ENCODE results near the gene HOXB6. TPM values are rescaled to one million over a fixed set of nuclear protein-coding genes. Genes with fewer than 3 reads are reported as not detected.

The HOXB6 gene
- total RNA-seq, 2 experiments from 2014 or later: not detected

DNA sequence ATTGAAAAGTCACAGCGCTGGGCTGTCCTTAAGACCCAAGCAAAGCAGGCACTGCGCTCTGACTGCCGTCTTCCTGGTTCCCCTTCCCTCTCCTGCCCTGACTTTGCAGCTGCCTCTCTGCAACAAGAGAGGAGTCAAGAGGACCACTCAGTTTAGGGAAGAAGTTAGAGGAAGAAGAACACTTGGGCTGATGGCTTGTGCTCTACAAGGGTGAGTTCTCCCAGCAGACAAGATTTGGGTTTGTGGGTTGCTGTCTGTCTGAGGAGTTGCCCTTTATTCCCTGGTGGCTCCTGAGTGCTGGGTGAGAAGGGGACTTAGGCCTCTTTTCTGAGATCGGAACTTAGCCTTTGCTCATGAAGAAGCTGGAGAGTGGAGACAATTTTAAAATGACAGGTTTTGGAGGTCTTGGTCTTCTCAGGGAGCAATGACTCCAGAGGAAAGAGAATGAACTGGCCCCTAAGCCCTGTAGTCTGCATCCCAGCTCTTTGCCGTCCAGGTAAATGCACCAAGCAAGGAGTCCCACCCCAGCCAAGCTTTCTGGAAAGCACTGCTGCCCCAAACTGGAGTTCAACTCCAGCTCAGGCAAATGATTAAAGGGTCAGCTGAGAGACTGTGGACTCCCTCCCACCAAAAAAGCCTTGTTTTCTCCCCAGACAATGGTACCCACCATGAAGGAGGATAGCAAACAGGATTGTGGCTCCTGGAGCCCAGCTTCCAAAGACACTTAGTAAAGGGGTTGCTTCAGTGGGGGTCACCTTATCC lies 24.0 kb upstream of the HOXB6 start:
- Mint-ChIP-seq H3K36me3 (ENCODE audit: low read depth) (no peaks in the 10 kb centered on the region), H3K27me3 (peaks cover 74% of the 10 kb centered on the region), H3K4me1 (ENCODE audit: low read depth) (peaks cover 11% of the 10 kb centered on the region), H3K27ac (no peak overlapping the region), H3K9me3 (no peaks in the 10 kb centered on the region), H3K4me3 (no peak overlapping the region)
- ATAC-seq (no peak), DNase-seq (no peak)
- intact Hi-C loops (cut with micrococcal nuclease): no loop called here
- TF ChIP-seq, protein P1, sequence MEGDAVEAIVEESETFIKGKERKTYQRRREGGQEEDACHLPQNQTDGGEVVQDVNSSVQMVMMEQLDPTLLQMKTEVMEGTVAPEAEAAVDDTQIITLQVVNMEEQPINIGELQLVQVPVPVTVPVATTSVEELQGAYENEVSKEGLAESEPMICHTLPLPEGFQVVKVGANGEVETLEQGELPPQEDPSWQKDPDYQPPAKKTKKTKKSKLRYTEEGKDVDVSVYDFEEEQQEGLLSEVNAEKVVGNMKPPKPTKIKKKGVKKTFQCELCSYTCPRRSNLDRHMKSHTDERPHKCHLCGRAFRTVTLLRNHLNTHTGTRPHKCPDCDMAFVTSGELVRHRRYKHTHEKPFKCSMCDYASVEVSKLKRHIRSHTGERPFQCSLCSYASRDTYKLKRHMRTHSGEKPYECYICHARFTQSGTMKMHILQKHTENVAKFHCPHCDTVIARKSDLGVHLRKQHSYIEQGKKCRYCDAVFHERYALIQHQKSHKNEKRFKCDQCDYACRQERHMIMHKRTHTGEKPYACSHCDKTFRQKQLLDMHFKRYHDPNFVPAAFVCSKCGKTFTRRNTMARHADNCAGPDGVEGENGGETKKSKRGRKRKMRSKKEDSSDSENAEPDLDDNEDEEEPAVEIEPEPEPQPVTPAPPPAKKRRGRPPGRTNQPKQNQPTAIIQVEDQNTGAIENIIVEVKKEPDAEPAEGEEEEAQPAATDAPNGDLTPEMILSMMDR (IDR thresholded peaks at IDR 0.05): no peak
- CTCF ChIA-PET: interaction anchor here (0.8 to 5.5 kb wide), 6 partner anchors 8 to 366 kb away, joined by 3 to 40 read pairs (median 4); partner anchors contain the start of gene HOXB8
- POLR2A ChIA-PET: interaction anchor here (0.7 kb wide), 1 partner anchor 33 kb away, joined by 3 read pairs; no protein-coding TSS in a partner anchor

DNA sequence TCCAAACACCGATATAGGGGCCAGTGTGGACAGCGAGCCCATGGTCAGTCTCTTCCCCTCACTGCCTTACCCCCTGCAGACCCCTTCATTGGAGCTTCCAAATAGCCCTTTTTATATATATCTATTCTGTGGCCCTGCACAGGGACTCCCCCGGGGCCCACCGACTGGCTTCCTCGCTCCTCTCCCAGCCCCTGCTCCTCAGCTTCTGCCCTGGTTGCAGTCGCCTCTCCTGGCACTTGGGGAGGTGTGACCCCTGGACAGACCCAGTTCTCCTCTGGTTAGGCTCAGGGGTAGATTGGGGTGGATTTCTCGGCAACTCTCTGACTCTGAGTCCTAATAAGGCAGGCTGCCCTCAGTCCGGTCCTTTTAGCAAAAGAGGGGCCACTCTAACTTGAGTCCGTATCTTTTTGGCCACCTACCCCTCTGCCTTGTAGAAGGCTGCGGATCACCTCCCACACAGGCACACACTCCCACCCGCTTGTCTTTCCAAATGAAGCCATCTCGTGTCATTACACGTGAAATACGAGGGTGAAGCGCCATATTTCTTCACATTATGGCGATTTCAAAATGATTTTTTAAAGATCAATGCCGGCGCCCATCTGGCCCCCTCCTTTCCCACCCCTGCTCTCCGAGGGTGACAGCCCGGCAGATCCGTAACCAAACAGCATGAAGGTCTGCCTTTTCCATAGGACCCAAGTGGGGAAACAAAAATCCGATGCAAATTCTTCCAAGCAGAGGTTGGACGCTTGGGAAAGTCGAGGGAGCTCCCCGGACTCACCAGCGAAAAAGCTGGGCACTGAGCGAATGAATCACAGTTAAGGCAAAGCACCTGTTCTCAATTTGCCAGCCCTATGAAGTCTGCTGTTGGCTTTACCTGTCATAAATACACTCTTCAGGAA lies 23.1 kb upstream of the HOXB6 start:
- intact Hi-C loops (cut with micrococcal nuclease): no loop called here
- H3K4me3 Mint-ChIP-seq: no peak overlapping the region
- no peak for DNase-seq
- ChIA-PET CTCF (interaction anchor here (1.3 to 5.5 kb wide), 6 partner anchors 8 to 44 kb away, joined by 3 to 40 read pairs (median 13); partner anchors contain the start of gene HOXB8), POLR2A (interaction anchor here (3.2 kb wide), 1 partner anchor 14 kb away, joined by 19 read pairs; the partner anchor contains the start of gene HOXB8)
- no peaks in the 10 kb centered on the region for H3K36me3 Mint-ChIP-seq (ENCODE audit: low read depth)
- no peaks in the 10 kb centered on the region for H3K9me3 Mint-ChIP-seq
- no peak for ATAC-seq
- peaks cover 74% of the 10 kb centered on the region for H3K27me3 Mint-ChIP-seq
- no peak overlapping the region for H3K27ac Mint-ChIP-seq
- H3K4me1 Mint-ChIP-seq (ENCODE audit: low read depth): peaks cover 10% of the 10 kb centered on the region
- TF ChIP-seq, protein P1 (IDR thresholded peaks at IDR 0.05): no peak

DNA sequence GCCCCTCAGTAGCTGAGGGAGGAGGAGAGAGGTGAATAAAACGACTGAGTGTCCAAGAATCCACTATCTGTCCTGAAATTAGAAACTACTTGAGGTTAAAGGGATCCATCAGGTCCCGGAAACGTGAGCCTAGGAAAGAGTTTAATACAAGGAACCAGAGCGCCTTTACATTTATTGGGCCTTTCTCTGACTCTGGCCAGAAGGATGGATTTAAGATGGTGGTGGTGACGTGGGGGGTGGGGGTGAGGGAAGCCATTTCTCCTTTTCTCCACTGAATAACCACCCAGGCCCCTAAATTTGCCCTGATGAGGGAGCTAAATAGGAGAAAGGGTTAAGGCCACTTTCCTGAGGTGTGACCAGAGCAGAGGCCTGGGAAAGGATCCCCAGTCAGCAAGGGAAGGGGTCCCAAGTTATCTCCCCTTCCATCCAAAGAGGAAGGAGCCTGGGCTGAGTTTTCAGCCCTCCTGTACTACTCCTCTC lies 22.4 kb upstream of the HOXB6 start:
- intact Hi-C loops (cut with micrococcal nuclease): no loop called here
- Mint-ChIP-seq H3K4me1 (ENCODE audit: low read depth) (peaks cover 8% of the 10 kb centered on the region), H3K4me3 (peak overlapping the region; percentile 77), H3K27me3 (peaks cover 74% of the 10 kb centered on the region), H3K27ac (peak overlapping the region; percentile 7), H3K36me3 (ENCODE audit: low read depth) (no peaks in the 10 kb centered on the region), H3K9me3 (no peaks in the 10 kb centered on the region)
- POLR2A ChIA-PET: interaction anchor here (3.2 kb wide), 1 partner anchor 13 kb away, joined by 19 read pairs; the partner anchor contains the start of gene HOXB8
- DNase-seq (no peak), ATAC-seq (no peak)
- TF ChIP-seq, protein P1 (IDR thresholded peaks at IDR 0.05): no peak
- CTCF ChIA-PET: interaction anchor here (1.3 to 5.5 kb wide), 5 partner anchors 8 to 32 kb away, joined by 3 to 40 read pairs (median 21); partner anchors contain the start of gene HOXB8

DNA sequence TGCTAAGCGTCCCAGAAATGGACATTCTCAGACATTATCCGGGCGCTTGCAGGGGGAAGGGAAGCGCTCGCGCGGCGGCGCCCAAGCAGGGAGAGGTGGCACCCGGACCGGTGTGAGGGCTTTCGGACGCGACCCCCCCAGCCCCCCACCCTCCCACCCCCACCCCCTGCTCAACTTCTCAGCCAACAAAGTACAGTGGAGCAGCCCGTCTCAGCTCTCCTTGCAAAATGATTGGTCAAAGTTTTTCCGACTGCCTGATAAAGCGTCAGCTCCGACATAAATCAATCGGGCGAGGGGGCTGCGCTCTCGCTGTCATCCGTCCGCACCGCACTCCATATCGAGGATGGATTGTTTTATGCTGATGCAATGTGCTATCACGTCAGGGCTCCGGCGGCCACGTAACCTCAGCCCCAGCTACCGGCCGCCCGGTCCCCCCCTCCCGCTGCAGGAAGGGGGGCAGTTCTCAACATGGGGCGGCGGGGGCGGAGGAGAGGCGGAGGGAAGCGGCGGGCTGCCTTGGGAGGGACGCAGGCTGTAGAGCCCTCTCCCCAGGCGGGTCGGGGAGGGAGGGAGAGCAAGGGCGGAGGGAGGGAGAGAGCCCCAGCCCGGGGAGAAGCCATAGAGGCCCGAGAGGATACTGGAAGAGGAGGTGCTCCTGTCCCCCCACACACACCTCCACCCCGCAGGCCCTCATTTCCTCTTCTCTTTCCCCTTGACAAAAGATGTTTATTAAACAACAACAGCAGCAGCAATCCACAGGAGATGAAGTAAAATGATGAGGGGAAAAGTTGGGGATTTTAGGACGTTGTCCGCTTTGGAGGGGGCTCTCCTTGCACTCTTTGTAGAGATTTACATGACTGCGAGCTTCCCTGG lies 21.7 kb upstream of the HOXB6 start, which contains the start of gene HOXB9:
Gene HOXB9, minus strand, starts transcription at position 114 of the 873 bp plus-strand sequence. Its CDS starts 89 bp downstream, at position 25.
- Mint-ChIP-seq H3K27ac (peak within 1 kb of the TSS; percentile 90), H3K4me1 (ENCODE audit: low read depth) (peaks cover 8% of the 10 kb centered on the region), H3K36me3 (ENCODE audit: low read depth) (no peaks in the 10 kb centered on the region), H3K4me3 (peak within 1 kb of the TSS; percentile 77), H3K27me3 (peaks cover 77% of the 10 kb centered on the region), H3K9me3 (no peaks in the 10 kb centered on the region)
- peak; percentile 78 for ATAC-seq
- intact Hi-C loops (cut with micrococcal nuclease): no loop called here
- TF ChIP-seq, protein P1 (IDR thresholded peaks at IDR 0.05): no peak
- CTCF ChIA-PET: interaction anchor here (1.3 to 5.5 kb wide), 7 partner anchors 9 to 35 kb away, joined by 3 to 40 read pairs (median 8); partner anchors contain the start of genes HOXB5 and HOXB8
- DNase-seq: peak; percentile 86
- POLR2A ChIA-PET: interaction anchor here (0.9 to 3.2 kb wide), 3 partner anchors 12 to 519 kb away, joined by 3 to 19 read pairs (median 3); partner anchors contain the start of genes HOXB5, HOXB8 and SNX11

All from activated CD8-positive, alpha-beta T cell treated with anti-CD3 and anti-CD28 coated beads for 36 hours (primary cell).